Measurements from ENCODE around the gene RCC2.

GRCh38 chr1:17393230-17393629 lies 46.2 kb downstream of the RCC2 start:
- TF ChIP-seq, protein P1, sequence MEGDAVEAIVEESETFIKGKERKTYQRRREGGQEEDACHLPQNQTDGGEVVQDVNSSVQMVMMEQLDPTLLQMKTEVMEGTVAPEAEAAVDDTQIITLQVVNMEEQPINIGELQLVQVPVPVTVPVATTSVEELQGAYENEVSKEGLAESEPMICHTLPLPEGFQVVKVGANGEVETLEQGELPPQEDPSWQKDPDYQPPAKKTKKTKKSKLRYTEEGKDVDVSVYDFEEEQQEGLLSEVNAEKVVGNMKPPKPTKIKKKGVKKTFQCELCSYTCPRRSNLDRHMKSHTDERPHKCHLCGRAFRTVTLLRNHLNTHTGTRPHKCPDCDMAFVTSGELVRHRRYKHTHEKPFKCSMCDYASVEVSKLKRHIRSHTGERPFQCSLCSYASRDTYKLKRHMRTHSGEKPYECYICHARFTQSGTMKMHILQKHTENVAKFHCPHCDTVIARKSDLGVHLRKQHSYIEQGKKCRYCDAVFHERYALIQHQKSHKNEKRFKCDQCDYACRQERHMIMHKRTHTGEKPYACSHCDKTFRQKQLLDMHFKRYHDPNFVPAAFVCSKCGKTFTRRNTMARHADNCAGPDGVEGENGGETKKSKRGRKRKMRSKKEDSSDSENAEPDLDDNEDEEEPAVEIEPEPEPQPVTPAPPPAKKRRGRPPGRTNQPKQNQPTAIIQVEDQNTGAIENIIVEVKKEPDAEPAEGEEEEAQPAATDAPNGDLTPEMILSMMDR (IDR thresholded peaks at IDR 0.05): no peak
- no peak for TF ChIP-seq POLR2A (IDR thresholded peaks at IDR 0.05)

Data from lower leg skin (tissue), 3 donors.